Stimulated activated effector memory CD8-positive, alpha-beta T cell treated with anti-CD3 and anti-CD28 coated beads, Interleukin-12 subunit alpha, Interleukin-12 subunit beta, amount 100 ng/mL, for 72 hours (primary cell): ENCODE results near the gene KIF13A.

Experiments
- ATAC-seq: fragments of 150-1000 bp; cut with Tn5 transposase; 2 replicates; pipeline ENCODE4 v1.10.0; 2021
- DNase-seq, 2 donors: peaks; one replicate each; pipeline ENCODE4 v3.0.0; 2021 to 2022; ENCODE audit warnings: low spot score in 2 of 2
- H3K27ac Mint-ChIP-seq: one replicate; pipeline ENCODE4 v1.8.0; 2022; ENCODE audit warnings: mild to moderate bottlenecking, mixed read lengths
- H3K36me3 Mint-ChIP-seq: one replicate; pipeline ENCODE4 v1.8.0; 2022; ENCODE audit warnings: mild to moderate bottlenecking, mixed read lengths
- H3K4me1 Mint-ChIP-seq: one replicate; pipeline ENCODE4 v1.8.0; 2022; ENCODE audit warnings: mixed read lengths
- H3K4me3 Mint-ChIP-seq: one replicate; pipeline ENCODE4 v1.8.0; 2022; ENCODE audit warnings: mild to moderate bottlenecking, mixed read lengths
- H3K9me3 Mint-ChIP-seq: one replicate; pipeline ENCODE4 v1.8.0; 2022; ENCODE audit warnings: mixed read lengths

Gene KIF13A

DNA sequence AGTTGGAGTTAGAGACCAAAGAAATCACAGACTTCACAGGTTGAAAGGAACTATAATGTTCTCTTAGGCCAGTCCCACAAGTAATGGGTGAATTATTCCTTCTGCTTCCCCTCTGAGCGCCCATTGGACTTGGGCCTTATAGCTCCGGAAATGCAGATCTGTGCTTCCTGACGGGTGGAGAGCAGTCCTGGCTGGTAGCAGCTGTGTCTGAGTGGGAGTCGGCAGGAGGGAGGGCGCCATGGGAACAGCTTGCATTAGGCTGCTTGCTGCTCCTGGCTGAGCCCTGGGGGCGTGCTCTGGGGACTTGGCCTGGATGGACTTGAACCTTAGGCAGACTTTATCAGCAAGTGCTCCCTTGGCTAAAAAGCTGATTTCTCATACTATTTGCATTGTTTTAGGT lies 262.4 kb downstream of the KIF13A start:
- Mint-ChIP-seq H3K36me3 (no peaks in the 10 kb centered on the region), H3K4me3 (no peak overlapping the region), H3K27ac (no peak overlapping the region), H3K4me1 (no peaks in the 10 kb centered on the region), H3K9me3 (no peaks in the 10 kb centered on the region)
- ATAC-seq (no peak), DNase-seq (no peak)

- Mint-ChIP-seq H3K9me3 (no peaks in the 10 kb centered on the region), H3K27ac (no peak overlapping the region), H3K4me1 (no peaks in the 10 kb centered on the region), H3K36me3 (no peaks in the 10 kb centered on the region), H3K4me3 (no peak overlapping the region)
- no peak for ATAC-seq
- DNase-seq = no peak
Measured at GRCh38 chr6:17724341-17724740, 263.1 kb downstream of the KIF13A start.

DNA sequence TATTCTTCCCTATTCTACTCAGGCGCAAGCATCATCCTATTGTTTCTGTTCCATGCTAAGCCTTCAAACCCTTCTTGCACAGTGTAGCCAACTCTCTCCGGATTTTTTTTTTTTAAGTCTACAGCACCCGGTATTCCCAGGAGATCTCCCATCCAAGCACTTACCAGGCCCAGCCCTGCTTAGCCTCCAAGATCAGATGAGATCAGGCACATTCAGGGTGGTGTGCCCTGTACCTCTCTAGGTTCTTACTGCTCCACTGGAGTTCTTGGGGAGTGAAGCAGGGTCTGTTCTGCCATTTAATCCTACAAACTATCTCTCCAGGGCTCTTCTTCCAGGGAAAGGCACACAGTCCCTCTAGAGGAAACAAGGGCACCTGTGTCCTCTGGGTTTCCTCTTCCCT lies 265.8 kb downstream of the KIF13A start:
- DNase-seq (no peak), ATAC-seq (no peak)
- H3K27ac Mint-ChIP-seq = no peak overlapping the region
- H3K4me3 Mint-ChIP-seq = no peak overlapping the region
- no peaks in the 10 kb centered on the region for H3K4me1 Mint-ChIP-seq
- no peaks in the 10 kb centered on the region for H3K9me3 Mint-ChIP-seq
- no peaks in the 10 kb centered on the region for H3K36me3 Mint-ChIP-seq

GRCh38 chr6:17719323-17720041 lies 268.0 kb downstream of the KIF13A start:
- DNase-seq (no peak), ATAC-seq (no peak)
- peaks cover 12% of the 10 kb centered on the region for H3K4me1 Mint-ChIP-seq
- no peak overlapping the region for H3K27ac Mint-ChIP-seq
- no peak overlapping the region for H3K4me3 Mint-ChIP-seq
- H3K9me3 Mint-ChIP-seq = peaks cover 2% of the 10 kb centered on the region
- no peaks in the 10 kb centered on the region for H3K36me3 Mint-ChIP-seq

DNA sequence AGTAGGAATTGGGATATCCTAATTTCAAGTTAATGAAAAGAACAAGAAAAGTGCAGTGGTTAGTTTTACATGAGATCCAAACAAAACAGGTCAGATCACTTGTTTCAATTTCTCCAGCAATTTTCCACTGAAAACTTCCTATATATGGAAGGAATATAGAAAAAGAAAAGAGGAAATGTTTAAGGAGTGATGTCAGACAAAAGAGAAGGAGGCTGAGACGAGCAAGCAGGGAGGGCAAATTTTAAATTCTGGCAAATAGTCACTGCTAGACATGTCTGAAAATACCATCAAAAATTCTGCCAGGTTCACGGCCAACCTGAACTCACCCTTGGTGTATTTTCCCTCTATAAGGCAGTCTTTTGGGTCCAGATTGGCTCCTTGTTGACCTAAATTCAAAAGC lies 271.2 kb downstream of the KIF13A start:
- Mint-ChIP-seq H3K9me3 (peaks cover 2% of the 10 kb centered on the region), H3K36me3 (no peaks in the 10 kb centered on the region), H3K4me1 (peaks cover 12% of the 10 kb centered on the region), H3K4me3 (no peak overlapping the region), H3K27ac (no peak overlapping the region)
- no peak for DNase-seq
- no peak for ATAC-seq

- H3K27ac Mint-ChIP-seq = peak overlapping the region; percentile 87
- H3K36me3 Mint-ChIP-seq = no peaks in the 10 kb centered on the region
- peaks cover 12% of the 10 kb centered on the region for H3K4me1 Mint-ChIP-seq
- DNase-seq (peak in 1 of 2 donors; percentile 69), ATAC-seq (peak; percentile 96)
- peaks cover 2% of the 10 kb centered on the region for H3K9me3 Mint-ChIP-seq
- peak overlapping the region; percentile 54 for H3K4me3 Mint-ChIP-seq
Measured at GRCh38 chr6:17714879-17715851, 272.3 kb downstream of the KIF13A start.

DNA sequence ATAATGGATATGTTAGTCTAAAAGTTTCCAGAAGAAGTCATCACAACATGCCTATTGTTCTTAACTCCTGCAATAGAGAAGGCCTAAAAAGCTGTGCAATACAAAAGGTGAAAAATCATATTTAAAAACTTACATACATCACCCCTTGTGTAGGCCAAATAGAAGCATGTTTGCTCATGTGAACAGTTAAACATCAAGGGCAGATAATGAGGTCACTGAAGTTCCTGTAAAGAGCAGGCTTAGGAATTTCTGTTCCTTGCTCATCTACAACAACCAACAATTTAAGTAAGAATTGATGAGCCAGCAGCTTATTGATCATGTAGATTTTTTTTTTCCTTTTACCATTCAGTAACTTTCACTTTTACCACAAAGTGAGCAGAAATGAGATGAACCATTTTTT lies 273.3 kb downstream of the KIF13A start:
- peaks cover 12% of the 10 kb centered on the region for H3K4me1 Mint-ChIP-seq
- peak overlapping the region; percentile 87 for H3K27ac Mint-ChIP-seq
- H3K4me3 Mint-ChIP-seq = no peak overlapping the region
- H3K9me3 Mint-ChIP-seq = peaks cover 2% of the 10 kb centered on the region
- DNase-seq (no peak), ATAC-seq (no peak)
- H3K36me3 Mint-ChIP-seq = peaks cover 6% of the 10 kb centered on the region

- Mint-ChIP-seq H3K4me3 (no peak overlapping the region), H3K9me3 (peaks cover 2% of the 10 kb centered on the region), H3K4me1 (peaks cover 12% of the 10 kb centered on the region), H3K36me3 (peaks cover 22% of the 10 kb centered on the region), H3K27ac (no peak overlapping the region)
- DNase-seq = no peak
- no peak for ATAC-seq
Measured at GRCh38 chr6:17712576-17712975, 274.9 kb downstream of the KIF13A start.

DNA sequence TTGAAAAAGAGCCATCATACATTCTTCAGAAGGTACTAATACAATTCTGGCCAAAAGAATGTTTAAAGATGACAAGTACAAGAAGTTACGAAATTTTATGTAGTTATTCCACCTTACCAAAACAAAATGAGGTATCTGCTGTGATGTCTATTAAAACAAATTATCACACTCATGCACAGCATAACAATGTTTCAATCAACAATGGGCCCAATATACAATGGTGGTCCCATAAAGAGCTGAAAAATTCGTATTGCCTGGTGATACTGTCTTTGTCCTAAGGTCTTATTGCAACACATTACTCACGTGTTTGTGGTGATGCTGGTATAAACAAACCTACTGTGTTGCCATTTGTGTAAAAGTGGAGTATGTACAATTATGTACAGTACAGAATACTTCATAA lies 277.1 kb downstream of the KIF13A start:
- no peak overlapping the region for H3K27ac Mint-ChIP-seq
- DNase-seq = no peak
- H3K9me3 Mint-ChIP-seq = peaks cover 2% of the 10 kb centered on the region
- peaks cover 15% of the 10 kb centered on the region for H3K4me1 Mint-ChIP-seq
- peaks cover 44% of the 10 kb centered on the region for H3K36me3 Mint-ChIP-seq
- no peak overlapping the region for H3K4me3 Mint-ChIP-seq
- no peak for ATAC-seq

- no peak for DNase-seq
- Mint-ChIP-seq H3K36me3 (peaks cover 52% of the 10 kb centered on the region), H3K4me1 (peaks cover 7% of the 10 kb centered on the region), H3K4me3 (no peak overlapping the region), H3K27ac (no peak overlapping the region), H3K9me3 (no peaks in the 10 kb centered on the region)
- no peak for ATAC-seq
Measured at GRCh38 chr6:17709476-17709875, 278.0 kb downstream of the KIF13A start.
